NCI-H2196 (cell line): Measurements from ENCODE around the gene SUGCT.

Experiments
- DNase-seq: peaks from one replicate; lab custom pipeline; 2025; ENCODE audit not compliant: unreplicated experiment; lab: John Stamatoyannopoulos, UW

The SUGCT gene

DNA sequence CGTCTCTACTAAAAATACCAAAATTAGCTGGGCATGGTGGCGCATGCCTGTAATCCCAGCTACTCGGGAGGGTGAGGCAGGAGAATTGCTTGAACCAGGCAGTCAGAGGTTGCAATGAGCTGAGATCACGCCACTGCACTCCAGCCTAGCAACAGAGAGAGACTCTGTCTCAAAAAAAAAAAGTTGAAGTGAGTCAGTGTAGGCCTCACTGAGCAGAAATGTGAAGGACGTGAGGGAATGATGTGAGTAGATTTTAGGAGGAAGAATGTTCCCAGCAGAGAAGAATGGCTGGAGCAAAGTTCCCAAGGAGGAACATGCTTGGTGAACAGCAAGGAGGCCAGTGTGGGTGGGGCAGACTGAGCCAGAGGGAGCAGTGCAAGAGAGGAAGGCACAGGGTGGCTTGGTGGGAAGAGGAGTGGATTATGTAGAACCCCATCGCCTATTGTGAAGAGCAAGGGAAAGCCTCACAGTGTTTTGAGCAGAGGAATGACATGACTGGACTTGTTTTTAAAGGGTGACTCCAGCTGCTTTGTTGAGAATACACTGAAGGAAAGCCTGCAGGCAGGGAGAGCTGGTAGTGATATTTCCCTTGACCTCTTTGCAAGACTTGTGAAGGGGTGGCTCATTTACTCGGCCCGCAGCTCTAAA lies 708.7 kb downstream of the SUGCT start:
- DNase-seq, result no peak

DNA sequence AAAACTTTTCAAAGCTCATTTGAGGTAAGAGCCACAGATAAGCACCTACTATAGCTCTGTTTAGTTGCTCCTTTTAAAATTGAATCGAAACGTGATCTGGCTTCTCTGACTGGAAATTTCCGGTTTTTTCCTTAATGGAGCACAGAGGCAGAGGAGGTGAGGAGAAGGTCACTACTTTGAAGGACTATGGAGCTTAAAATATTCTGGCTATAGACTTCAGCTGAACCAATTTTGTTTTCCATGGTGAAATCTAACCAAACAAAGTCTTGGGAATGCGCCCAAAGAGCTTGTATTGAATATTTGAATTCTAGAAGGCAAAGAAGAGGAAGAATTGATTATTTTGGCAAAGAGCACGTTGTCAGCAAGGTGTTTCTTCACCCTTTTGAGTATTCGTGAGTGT lies 711.1 kb downstream of the SUGCT start:
- DNase-seq, result no peak

DNA sequence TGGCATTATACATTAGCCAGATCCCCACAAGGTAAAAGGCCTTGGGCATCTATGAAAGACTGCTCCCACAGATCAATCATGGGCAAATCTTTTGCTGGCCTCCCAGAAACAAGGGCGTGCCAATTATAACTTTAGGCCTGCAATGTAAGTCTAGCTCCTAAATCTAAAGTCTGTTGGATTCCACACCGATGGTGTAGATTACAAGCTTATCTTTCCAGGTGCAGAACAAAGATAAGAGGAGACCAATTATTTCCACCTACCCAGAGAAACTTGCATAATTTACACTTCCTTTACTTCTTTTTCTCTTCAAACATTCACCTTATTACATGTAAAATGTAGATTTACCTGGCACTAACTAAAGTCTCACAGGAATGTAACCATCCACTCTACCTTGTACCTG lies 713.1 kb downstream of the SUGCT start:
- no peak for DNase-seq

DNA sequence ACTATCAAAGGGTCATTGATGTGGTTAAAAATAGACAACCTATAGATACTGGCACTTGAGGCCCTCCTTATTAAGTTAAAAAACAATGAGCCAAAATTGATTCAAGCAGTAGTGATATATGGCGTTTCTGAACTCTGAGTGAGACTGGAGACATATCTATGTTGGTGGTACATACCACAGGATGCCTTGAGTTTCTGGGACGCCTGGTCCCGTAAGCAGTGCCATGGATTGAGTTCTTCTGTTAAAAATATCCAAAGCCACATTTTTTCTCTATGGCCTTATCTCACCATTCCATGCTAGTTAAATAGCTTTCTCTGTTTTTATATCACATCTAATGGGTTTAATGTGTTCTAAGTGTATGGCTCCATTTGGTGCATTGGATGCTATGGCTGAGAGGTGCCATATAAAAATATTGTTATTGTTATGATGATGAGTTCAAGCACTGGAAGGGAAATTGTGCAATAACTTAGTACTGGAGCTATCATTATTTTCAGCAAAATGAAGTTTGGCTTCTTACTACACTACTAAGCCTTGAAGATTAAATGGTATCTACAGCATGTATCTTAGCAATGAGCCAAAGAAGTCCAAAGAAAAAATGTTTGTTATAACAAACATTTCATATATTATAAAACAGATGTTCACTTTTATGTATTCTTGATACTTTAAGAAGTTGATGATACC lies 713.9 kb downstream of the SUGCT start:
- no peak for DNase-seq

DNA sequence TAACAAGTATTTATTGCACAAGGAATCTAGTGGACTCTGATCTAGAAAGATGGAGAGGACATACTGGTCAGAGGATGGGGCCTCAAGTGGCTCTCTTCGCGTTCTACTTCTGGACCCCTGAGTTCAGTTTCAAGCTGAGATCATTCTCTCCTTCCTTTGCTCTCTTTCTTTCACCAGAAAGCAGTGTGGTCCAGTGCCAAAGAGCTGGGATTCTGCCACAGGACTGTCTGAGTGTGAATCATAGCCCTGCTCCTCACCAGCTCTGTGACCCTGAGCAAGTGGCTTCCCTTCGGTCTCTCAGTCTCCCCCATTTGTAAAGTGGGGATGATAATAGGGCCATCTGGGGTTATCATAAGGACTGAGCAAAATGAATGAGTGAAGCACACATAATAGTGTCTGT lies 715.2 kb downstream of the SUGCT start:
- DNase-seq, result no peak

DNA sequence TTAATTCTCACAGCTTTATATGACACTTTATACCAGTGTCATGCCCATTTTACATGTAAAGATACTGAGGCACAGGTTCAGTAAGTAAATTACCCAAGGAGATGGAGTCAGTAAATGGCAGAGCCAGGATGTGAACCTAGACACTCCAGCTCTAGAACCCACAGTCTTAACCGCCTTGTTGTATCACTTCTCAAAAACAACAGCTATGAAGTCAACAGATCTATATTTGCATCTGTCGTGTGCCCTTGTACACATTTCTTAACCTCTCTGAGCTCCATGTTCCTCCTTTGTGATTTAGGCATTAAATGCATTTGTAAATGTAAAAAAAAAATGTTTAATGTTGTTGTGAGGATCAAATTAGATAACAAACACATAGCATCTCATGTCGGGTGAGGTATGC lies 716.2 kb downstream of the SUGCT start:
- DNase-seq, result no peak

DNA sequence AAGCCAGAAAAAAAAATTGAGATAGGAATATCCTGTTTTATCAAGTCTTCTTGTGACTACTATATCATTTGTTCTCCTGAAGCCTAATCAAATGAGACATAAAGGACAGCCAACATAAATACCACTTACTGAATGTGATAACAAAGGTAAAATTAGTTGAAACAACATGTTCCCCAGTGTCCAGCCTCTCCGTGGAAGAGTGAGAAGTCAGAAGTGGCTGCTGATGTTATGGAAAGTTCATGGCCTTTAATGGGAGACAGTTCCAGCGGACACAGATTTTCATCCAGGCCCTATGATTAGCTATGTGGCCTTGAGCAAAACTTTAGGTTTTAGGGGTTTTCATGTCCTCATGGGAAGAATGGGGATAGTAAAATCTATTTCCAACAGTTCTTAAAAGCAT lies 724.3 kb downstream of the SUGCT start:
- no peak for DNase-seq

DNA sequence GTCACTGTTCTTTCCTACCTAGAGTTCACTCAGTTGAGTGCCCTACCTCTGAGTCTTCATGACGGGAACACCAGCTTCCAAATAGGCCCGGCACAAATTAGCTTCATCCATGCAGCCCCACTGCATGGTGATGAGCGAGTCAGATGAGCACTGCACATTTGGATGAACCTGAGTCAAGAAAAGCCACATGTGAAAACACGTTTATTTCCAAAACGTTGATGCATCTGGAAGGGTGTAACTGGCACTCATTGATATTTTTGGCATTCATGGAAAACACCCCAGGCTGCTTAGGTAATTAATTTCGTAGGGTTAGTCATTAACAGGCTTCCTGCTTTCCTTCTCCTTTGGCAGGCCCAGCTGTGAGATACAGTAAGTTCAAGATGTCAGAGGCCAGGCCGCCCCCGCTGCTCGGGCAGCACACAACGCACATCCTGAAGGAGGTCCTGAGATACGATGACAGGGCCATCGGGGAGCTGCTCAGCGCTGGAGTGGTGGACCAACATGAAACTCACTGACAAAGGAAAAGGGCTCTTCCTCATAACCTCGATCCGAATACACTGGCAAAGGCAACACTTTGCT lies 725.2 kb downstream of the SUGCT start:
- no peak for DNase-seq

DNA sequence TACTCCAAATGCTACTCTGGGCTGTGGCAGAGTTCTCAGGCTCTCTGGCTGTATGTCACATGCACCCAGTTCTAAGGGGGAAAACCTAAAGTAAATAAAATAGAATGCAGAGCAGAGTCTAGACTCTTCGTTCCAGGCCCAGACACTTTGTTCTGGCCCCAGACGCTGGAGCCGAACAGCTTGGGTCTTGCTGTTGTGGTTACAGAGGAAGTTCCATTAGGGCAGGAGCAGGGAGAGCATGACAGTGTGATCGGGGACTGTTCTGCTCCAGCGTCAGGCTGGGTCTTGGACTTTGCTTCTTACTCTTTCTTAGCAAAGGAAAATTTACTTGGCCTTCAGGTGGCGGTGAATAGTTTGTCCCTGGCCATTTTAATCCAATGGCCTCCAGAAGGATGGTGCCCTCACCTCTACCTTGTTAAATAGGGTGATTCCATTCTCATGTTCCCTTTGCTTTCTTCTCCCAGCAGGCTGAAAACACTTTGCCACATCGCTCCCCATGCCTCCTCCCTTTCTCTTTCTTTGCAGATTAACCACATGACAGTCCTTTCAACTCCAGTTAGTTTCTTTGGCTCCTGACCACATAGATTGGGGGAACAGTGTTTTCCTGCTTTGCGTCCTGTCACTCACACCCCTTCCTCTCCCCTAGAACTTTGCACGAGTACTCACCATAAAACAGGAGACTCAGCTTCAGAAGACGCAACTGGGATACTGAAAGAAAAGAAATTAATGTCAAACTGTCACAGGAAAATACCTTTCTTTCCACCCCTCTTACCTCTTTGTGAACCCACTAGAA lies 730.8 kb downstream of the SUGCT start:
- no peak for DNase-seq

DNA sequence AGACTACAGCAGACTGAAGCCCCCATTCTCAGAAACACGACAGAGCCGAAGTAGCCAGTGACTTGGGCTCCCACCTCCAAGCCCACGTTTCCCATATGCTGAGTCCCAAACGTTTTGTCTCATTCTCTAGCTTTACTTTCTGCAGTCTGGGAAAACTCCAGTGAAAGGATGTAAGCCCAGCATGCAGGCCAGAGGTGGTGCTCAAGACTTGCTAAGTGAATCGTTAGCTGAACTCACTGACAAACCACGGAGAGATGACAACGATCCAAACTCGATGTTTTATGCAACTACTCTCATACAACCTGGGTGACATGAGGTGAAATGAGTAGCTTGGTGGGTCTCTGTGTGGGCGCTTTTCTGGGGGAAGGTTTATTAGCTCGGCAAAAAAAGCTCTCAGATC lies 731.8 kb downstream of the SUGCT start:
- no peak for DNase-seq

DNA sequence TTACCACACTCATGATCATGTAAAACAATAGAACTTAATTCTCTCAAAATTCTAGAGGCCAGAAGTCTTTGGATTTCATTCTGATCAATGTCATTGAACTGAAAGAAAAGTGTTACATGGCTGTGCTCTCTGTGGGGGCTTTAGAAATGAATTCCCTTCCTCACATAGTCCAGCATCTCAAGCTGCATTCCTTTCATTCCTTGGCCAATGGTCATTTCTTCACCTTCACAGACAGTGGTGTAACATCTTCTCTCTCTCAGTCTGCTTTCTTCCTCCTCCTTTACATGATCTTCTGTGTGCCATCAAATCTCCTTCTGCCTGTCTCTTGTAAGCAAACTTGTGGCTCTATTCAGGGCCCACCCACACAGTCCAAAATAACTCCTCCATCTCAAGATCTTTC lies 735.3 kb downstream of the SUGCT start:
- no peak for DNase-seq

DNA sequence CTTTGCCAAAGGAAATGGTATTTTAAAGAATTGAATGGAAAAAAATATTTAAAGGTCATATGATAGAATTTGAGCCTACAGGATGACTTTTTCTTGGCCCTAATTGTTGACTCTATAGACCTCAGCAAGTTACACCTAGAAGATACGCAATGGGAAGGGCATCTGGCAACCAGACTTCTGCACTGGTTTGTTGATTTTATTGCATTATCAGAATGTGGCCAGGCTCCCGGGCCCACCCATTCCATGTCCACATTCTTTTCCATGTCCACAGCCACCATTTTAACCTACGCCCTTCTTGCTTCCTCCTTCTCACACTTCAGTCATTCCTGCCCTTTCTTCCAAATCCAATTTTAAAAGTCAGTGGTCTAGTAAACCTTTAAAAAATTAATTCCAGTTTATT lies 738.4 kb downstream of the SUGCT start:
- DNase-seq, result no peak

DNA sequence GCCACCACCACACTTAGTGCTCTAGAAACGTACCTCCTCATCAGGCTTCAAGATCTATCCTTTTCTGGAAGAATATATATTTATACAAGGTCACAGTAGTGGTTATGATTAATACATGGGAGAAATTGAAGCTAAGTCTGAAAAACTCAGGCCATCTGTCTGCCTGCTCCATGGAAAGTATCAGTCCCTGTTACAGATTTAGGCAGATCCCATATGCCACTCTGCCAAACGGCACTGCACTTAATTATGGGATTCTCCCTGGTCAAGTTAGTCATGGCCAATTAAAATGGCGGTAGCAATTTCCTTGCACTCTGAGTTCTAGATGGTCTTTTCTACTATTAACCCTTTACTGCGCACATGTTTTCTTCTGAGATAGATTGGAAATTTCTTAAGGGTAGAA lies 740.0 kb downstream of the SUGCT start:
- no peak for DNase-seq

DNA sequence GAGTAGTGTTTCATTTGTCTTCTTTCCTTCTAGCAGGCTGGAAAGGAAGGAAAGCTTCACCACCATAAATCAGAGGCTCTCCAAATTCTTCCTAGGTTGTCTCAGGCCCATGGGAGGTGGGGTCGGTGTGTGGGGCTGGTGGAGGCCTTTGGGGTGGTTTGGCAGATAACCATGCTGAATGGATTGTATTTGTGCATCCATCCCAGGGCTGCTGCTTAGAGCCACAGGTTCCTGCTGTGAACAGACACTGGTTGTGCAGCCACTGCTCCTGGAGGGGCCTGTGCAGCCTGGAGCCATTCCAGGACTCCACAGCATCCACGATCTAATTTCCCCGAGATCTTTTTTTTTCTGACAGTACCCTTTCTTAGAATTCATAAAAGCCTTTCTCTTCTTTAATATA lies 741.8 kb downstream of the SUGCT start:
- no peak for DNase-seq

DNA sequence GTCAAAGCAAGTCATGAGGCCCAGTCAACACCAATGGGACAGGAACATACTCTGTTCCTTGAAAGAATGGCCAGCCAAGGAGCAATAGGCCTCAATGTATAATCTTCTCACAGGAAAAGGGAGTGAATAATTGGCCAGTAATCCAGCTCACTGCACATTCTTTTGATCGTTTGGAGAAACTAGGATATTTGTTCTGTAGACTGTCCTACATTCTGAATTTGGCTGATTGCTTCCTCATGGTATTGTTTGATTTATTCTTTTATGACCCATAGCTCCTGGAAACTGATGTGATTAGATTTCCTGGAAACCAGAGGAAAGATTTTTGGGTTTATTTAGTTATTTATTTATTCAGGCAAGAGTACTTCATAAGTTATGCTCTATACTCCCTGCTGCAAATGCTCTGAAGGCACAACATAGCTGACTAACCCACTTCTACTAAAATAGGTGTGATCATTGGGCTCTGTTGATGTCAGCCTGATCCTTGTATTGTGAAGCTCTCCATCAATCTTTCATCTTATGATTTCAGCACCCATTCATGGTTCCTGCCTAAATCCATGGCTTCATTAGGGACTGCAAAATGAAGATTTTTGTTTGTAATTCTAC lies 745.2 kb downstream of the SUGCT start:
- no peak for DNase-seq

DNA sequence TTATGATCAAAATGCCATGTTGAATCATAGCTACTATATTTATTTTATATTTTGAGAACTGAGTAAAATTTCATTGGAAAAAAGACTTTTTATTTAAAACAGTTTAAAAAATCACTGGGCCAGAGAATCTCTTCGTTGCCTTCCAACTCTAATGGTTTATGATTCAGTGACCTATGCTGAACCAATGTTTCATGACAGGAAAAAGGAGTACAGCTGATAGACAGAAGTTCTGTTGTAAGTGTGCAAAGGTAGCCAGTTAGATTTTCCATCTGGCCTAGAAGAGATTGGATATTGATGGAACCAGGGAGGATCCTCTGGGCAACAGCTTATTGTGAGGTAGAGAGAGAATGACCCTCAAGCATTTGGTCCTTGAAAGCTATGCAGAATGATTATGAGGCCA lies 745.8 kb downstream of the SUGCT start:
- no peak for DNase-seq

DNA sequence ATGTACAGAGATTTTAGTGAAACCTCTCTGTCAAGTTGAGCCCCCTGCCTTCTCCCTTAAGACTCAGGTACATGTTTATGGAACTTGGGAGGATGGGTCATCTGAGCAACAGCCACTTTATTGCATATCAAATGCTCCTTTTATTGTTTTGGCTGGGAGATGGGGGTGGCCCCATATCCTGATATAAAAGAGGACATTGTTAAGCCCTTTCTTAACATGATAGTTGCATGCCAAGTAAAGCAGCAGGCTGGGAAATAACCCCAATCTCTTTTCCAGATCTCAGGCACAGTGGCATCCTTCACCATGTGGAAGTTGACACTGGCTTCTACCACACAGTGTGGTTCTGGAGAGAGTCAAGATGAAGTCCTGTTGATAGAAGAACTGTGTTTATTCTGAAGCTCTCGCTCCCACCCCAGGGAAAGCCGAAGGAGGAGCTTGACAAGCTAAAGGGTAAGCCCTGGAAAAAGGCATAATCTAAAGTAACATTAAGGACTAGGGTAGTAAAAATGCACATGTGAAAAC lies 746.7 kb downstream of the SUGCT start:
- DNase-seq, result no peak

DNA sequence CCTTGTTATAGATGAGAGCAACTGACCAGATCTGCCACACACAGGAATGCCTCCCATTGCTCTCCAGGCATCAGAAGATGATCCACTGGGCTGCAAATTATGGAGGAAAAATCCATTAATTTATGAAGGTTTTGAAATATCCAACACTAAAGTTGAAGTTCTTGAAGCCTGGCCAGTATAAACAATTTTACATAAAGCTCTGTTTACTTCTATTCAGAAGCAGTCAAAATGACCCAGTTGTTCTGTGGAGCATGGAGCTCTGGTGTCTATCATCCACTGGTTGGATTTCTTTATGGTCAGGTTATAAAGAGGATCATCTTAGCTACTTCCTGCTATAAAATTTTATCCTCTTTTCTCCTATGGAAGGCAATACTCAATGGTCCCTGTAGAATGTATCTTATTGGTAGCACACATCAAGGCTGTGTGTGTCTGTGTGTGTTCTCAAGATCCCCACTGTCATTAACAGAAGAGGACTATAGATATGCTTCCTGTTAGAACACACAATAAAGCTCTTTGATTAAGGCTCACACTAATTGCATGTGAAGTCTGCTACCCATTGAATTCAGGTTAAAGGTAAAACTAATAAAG lies 747.4 kb downstream of the SUGCT start:
- DNase-seq, result no peak

DNA sequence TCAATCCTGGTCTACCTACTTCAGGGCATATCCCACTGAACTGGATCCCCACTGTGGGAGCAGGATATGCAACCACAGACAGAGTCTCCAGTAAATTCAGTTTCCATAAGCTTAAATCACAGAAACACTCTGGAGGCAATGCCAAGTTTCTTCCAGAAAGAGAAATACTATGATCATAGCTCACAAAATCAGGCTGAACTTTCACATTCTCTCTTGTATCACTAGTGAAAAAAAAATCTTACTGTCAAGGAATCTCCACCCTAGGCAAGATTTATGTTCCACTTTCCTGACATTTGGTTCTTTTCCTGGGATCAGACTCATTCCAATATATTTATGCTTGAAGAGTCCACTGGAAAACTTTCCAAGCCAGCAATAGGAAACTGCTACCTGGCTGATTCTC lies 749.0 kb downstream of the SUGCT start:
- no peak for DNase-seq

DNA sequence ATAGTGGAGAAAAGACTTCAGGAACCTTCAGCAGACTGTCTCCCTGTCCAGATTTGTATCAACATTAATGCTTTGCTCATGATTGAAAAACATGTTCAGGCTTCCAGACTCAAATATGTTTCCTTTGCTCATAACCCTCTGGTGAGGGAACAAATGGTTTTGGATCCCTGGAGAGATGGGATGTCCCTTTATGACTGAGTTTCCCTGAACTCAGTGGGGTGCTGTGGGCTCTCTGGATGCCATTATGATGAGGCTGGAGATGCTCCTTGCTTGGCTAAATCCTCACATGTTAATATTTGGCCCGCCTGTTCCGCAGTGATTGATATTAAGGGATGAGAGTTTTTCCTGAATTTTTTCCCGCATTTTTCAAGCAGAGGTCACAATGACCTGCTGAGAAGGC lies 749.4 kb downstream of the SUGCT start:
- no peak for DNase-seq

DNA sequence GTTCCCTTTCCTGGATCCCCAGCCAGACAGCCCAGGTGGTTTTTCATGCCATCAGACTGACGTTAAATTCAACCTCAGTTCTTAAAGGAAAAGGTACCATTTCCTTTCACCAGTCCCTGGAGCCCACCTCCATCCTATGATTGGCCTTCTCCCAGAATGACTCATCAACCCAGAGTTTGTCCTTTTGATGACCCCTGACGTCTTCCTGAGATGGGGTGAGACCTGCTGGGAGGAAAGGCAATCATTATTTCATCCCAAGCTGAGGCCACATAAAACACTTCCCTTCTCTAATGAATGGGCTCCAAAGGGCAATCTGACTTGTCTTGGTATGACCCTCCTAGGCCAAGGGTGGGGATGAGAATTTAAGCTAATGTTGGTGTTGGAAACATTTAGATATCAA lies 750.7 kb downstream of the SUGCT start:
- DNase-seq, result no peak
